Retinal pigment epithelial cell (primary cell): ENCODE measurements around the gene CCDC141.

Source experiments
- DNase-seq: peaks from one replicate; pipeline ENCODE4 v3.0.0-alpha.2; 2010; ENCODE audit warnings: low read depth
- H3K4me3 ChIP-seq: 2 replicates; pipeline ENCODE4 v1.5.1; 2011; ENCODE audit warnings: mild to moderate bottlenecking, low read length, control low read depth, moderate library complexity
- TF ChIP-seq, protein P1 (sequence below): conservative IDR thresholded peaks from 2 replicates; pipeline ENCODE4 v1.5.1; 2011; ENCODE audit warnings: low read depth, low read length, control low read depth, inconsistent platforms

The CCDC141 gene

DNA sequence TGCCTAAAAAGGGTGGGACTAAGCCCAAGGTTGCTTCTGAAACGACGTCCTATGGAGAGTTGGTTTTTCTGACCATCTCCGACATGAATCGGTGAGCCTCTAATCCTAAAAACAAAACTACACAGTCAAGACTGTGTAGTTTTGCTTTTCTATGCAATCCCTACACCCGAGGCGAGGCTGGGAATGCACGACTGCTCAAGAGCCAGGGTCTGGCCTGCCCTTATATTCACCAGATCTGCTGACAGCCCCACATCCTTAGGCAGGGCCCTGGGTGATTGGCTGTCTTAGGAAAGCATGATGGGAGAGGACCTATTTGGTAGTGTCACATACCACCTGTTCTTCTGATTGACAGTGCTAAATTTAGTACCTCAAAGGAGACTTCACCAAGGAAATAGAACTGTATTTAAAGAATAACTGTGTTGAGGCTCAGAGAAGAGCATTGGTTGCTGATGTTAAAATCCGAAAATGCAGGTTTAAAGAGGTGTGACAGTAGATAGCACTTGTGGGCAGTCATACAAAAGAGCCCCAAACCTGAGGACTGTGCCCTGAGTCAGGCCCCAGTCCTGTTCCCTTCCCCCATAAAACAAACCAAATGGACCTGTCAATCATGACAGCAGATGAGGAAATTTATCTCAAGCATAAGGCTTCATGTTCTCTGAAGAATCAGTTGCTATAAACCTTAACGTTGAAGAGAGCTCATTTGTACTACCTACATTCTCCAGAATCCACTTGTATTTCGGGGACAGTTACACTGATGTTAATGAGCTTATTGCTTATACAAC lies 242.5 kb downstream of the CCDC141 start, which contains the start of gene TTN:
Gene TTN (minus strand): TSS at position 197 of the 782 bp plus-strand sequence. CDS start 2,781 bp downstream, outside the sequence.
- DNase-seq: no peak
- TF ChIP-seq, protein P1, sequence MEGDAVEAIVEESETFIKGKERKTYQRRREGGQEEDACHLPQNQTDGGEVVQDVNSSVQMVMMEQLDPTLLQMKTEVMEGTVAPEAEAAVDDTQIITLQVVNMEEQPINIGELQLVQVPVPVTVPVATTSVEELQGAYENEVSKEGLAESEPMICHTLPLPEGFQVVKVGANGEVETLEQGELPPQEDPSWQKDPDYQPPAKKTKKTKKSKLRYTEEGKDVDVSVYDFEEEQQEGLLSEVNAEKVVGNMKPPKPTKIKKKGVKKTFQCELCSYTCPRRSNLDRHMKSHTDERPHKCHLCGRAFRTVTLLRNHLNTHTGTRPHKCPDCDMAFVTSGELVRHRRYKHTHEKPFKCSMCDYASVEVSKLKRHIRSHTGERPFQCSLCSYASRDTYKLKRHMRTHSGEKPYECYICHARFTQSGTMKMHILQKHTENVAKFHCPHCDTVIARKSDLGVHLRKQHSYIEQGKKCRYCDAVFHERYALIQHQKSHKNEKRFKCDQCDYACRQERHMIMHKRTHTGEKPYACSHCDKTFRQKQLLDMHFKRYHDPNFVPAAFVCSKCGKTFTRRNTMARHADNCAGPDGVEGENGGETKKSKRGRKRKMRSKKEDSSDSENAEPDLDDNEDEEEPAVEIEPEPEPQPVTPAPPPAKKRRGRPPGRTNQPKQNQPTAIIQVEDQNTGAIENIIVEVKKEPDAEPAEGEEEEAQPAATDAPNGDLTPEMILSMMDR: no peak
- no peak within 1 kb of the TSS for H3K4me3 ChIP-seq

DNA sequence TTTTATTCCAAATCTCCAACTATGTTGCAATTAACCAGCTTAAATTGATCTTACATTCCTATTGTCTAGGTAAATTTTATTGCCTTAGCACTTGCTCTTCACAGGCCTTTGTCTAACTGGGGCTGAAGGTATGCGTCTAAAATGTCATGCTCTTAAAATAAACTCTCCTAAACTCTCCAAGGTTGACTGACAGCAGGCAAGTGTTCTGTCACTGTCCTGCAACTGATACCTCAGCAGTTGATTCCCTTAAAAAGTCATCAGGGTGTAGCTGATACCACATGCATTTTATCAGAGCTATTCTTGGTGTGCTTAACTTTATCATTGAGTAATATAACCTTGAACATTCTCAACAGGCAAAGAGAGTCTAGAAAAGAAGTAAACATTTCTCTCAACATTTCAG lies 243.4 kb downstream of the CCDC141 start:
- DNase-seq: no peak
- TF ChIP-seq, protein P1: no peak
- H3K4me3 ChIP-seq: no peak overlapping the region

DNA sequence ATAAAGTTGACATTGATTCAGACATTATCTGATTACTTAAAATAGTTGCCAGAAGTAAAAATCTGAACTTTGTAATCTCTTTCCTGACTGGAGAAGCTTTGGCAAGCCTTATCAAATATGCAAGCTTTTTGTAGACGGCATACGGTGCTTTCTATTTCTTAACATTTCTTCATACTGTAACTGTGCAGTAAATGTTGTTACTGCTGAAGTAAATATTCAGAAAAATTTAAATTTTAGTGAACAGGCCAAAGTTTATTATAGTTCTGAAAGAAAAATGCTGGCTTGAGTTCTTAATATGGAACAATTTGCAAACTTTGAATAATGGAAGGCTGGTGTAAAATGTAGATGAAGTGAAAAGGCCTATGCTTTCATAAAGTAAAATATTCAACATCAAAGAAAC lies 244.5 kb downstream of the CCDC141 start:
- TF ChIP-seq, protein P1: no peak
- DNase-seq: no peak
- no peak overlapping the region for H3K4me3 ChIP-seq

DNA sequence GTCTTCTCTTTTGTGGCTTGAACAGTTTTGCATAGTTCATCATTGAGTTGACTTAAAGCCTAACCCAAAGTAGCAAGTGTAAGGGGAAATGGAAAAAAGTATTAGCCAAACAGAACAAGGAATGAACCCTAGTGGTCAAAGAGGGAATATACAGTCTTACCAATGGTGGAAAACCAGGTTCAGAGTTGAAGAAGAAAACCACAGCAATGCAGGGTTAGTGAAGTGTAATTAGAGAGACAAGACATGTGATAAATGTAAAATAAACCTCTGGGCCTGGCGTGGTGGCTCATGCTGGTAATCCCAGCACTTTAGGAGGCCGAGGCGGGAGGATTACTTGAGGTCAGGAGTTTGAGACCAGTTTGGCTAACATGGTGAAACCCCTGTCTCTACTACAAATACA lies 245.1 kb downstream of the CCDC141 start:
- TF ChIP-seq, protein P1: peak; percentile 52
- no peak for DNase-seq
- no peak overlapping the region for H3K4me3 ChIP-seq

DNA sequence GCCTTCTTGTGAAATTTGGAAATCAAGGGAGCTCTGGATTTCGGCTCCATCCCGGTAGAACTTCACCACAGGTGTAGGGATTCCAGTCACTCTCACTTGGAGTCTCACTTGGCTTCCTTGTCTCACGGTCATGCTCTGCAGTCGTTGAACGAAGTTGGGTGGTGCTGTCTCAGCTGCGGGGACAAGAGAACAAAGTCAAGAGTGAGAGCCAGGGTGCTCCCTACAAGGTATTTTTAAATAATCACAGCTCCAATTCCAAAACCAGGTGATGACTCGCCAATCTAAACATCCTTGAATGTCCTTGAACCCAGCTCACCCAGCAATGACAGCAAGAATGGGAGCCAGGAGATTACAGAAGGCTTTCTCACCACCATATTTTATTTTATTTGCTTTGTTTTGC lies 249.4 kb downstream of the CCDC141 start:
- H3K4me3 ChIP-seq: no peak overlapping the region
- DNase-seq: no peak
- TF ChIP-seq, protein P1: no peak

DNA sequence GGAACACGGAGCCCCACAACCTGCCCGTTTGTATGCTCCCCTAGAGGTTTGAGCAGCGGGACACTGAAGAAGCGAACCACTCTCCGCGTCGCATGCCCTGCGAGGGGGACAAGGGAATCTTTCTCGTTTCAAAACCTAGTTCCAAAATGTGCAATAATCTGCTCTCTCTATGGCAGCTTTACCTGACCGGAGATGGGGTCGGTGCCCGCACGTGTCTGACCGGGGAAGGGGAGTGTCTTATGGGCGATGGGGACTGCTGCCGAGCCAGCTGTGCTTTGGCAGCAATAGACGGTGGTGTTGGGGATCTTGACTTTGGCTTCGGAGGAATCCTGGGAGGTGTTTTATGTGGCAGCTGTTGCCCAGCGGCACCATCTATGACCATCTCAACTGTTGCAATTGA lies 250.6 kb downstream of the CCDC141 start:
- TF ChIP-seq, protein P1: no peak
- no peak overlapping the region for H3K4me3 ChIP-seq
- DNase-seq: no peak

DNA sequence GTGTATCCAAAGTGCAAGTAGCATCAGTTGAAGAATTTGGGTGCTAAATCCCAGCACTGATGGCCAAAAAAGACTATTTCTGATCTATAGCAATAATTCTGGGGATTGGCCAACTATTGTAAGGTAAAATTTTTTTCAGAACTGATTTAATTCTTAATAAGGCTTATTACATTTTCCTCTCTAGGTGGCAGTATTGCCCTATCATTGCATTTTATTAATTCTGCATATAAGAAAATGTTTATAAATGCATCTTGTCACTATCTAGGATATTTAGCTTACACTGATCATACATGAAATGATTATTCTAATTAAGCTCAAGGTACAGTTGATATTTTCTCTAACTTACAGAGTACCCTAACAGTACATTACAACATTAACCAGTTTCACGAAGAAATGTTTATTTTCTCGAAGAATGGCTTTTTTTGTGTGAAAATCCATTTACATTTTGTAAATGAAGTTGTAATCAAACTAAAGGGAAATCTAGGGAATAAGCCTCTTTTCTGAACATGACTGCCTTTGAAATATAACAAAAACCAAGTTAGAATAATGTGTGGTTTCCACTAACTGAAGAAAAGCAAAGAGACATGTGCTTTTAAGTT lies 253.8 kb downstream of the CCDC141 start:
- TF ChIP-seq, protein P1: peak; percentile 43
- peak; percentile 15 for DNase-seq
- no peak overlapping the region for H3K4me3 ChIP-seq
